Kasumi-1 (cell line): Measurements from ENCODE around the gene PLPP2.
"Not testable (repeated sequence)": the region's sequence is repeated elsewhere in the genome, so short reads cannot be mapped to it uniquely, and the experiment has no call there.

Experiments
- DNase-seq, 2 experiments: peaks; one replicate each; lab custom pipeline; 2025; lab: John Stamatoyannopoulos, UW

Gene PLPP2

DNA sequence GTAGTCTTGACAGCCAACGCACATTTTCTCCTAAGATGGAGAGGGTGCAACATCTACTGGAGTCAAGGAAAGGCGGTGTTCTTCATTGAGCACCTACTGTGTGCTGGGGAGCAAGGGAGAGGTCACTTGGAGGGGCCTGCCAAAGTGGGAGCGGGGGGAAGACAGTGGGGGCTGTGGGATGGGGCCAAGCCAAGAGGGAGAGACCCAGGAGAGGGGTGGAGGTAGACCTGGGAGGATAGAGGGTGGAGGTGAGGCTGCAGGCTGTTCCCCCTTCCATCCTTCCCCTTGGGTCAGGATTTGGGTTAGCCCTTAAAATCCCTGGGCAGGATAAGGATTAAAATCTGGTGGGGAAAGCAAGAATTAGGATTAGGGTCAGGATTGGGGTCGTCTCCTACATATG lies 1.7 kb upstream of the PLPP2 start:
- no peak for DNase-seq

DNA sequence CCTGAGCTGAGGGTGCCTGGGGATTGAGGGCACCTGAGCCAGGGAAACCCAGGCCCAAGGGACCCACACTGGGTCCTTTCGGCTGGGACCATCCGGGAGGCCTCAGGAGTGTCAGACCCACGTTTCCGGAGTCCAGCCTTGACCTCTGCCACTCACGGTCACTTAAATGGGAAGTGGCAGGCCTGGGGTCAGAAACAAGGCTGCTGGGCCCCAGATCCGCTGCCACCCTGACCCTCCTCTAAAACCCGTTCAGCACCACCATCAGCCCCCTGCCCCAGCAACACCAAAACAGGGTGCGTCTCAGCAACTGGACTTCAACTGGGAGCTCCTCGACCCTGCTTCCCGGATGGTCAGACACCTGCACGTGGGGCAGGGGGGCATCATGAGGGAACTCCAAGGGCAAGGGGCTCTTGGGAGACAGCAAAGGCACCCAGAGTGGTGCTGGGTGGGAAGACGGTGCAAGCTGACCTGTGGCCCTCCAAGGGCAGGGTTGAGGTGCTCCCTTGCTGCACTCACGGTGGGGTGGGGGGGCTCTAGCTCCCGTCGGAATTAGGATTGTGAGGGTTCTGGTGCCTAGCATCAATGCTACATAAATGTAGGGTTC lies 1.2 kb upstream of the PLPP2 start:
- DNase-seq, result no peak

DNA sequence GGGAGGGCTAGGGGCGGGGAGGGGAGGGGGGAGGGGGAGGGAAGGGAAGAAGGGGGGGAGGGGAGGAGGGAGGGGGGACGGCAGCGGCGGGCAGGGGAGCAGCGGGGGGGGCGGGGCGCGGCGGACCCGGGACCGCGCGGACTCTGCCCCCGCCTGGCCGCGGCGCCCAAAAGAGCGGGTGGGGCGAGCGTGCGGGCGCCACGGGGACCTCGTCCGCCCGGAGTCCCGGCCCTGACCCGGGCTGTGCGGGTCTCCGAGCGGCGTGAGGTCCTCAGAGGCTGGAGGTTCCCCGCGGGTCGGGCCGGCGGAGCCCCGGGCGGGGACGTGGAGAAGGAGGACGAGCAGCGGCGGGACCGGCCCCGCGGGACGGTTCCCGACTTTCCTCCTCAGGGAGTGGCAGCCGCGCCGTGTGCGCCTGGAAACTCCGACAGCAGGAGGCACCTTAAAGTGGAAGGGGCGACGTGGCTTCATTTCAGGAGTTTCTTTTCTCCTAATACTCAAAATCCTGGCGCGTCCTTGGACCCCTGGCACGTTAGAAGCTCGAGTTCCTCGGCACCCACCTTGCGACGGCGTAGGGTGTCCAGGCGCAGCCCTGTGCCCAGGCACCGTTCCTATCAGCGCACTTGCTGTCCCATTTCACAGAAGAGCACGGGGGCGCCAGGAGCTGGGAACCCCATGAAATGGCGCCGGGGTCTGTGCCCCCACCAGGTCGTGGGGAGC lies 518 bp upstream of the PLPP2 start:
- DNase-seq, result no peak

DNA sequence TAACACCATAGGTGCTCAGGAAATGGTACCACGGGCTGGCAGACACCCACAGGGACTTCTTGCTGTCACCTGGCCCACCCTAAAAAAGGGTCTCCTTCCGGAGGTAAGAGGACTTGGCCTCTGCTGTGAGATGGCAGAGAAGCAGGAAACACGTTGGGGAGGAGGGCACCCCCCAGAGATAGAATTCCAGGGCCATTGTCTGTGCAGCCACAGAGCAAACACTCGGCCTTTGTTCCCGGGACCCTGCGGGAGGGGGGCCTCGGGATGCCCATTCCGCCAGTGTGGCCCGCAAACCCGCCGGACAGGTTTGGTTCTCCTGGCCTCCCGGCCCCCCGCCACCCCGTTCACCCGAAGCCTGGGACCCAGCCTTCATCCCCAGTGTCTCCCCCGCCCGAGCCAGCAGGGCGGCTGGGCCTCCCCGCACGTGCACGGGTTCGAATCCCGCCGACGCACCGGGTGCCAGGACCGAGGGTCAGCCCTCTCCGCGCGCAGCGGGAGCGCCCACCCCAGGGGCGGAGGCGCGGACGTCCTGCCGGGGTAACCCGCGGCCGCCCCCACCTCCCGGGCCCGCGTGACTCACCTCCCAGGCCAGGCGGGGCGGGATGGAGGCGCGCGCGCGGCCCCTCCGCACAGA lies 714 bp downstream of the PLPP2 start:
- no peak for DNase-seq

DNA sequence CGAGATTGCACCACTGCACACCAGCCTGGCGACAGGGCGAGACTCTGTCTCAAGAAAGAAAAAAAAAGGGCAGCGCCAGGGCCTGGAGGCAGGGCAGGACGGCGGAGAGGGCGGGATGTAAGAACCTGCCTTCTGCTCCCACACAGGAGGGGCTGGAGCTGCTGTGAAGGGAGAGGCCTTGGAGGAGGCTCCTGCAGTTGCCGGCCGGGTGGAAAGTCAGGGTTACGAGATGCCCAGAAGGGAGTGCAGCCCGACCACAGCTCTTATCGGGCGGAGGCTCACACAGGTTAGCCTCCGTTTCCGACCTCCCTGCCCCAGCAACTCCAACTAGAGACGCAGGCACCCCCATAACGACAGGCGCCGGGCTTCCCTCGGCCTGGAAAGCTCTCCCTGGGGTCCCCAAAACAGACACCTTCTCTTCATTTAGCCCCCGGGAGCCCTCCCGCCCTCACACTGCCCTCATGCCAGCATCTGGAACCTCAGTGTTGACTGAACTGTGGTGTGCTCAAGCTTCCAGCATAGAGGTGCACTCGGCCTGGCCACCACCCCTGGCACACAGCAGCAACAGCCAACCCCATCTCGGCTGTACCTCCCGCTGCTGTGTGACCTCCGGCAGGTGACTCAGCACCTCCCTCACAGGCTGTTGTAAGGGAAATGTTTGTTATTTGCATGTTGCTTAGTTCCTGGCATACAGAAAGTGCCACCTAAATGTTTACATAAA lies 1.4 kb downstream of the PLPP2 start:
- no peak for DNase-seq

DNA sequence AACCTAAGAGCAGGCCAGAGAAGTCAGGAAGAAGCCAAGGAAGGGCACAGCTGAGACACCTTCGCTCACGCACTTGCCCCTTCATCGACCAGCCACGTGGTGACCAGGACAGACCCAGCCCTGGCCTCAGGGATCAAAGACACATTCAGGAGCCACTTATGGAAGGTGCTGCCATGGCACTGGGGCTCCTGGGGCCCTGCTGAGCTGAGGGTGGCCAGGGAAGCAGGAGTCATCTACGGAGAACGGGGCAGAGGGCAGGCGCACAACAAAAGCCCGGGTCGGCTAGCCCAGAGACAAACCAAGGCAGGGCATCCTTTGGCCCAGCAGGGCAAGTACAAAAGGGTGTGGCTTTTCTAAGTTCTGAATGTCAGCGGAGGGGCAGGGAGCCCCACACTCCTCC lies 2.3 kb downstream of the PLPP2 start:
- DNase-seq, result no peak

DNA sequence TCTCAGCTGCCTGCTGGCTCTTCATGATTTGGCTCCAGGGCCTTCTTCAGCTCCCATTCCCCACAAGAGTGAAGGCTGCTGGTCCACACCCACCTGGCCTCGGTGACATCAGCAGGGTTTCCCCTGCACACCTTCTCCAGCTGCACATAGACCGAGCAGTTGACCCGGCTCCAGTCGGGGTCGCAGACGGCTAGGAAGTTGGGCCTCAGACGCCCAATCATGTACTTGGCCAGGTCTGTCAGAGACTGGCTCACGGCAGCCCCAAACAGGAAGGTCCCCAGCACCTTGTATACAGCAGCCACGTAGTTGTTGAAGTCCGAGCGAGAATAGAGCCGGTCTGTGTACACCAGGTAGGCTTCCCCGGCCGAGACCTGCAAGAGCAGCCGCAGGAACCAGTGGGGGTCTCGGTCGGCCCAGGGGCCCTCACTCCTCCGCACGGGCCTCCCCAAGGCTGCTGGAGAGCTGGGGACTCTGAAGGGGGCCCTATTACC lies 3.8 kb downstream of the PLPP2 start:
- DNase-seq, result no peak

DNA sequence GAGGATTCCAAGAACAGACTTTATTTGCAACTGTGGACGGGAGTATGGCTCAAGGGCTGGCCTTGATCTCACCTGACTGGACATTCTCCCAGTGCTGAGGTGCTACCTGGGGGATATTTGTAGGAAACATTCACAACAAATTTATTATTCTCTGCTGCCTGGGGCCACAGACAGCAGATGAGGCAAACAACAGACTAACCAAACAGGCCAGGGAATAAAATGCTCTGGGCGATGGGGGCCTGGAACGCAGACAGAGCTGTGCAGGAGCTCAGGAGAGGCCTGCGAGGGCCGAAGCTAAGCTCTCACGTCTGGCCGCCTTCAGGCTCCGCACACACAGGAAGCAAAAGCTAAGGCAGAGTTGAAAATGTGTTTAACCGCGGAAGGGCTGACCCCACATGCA lies 7.8 kb downstream of the PLPP2 start:
- no peak for DNase-seq

DNA sequence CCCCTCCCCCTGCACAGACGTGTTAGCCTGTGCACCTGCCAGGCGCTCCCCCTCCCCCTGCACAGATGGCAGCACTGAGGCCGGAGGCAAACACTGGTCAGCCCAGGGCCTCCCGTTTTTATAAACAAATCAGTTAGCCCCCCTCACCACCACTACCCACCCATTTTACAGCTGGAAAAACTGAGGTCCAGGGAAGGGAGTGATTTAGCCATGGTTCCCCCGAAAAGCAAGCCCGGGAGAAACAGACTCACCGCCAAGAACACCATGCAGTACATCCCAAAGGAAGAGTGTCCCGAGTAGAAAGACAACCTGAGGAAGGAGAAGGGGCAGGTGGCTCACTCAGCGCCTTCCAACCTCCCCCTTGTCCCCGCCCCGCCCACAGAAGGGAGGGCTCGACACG lies 8.7 kb downstream of the PLPP2 start:
- no peak for DNase-seq

DNA sequence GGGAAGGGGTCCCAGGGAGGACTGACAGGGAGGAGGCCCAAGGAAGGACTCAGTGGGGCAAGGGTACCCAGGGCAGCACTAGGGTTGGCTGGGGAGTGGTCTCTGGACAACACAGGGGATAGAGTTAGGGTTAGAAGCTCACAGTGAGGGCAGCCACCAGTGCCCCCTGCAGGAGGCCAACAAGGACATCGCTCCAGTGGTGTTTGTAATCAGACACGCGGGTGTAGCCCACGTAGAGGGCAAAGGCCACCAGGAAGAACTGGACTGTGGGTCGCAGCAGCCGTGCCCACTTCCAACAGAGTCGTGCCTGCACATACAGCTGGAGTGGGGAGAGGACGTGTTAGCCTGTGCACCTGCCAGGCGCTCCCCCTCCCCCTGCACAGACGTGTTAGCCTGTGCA lies 9.2 kb downstream of the PLPP2 start:
- no peak for DNase-seq

DNA sequence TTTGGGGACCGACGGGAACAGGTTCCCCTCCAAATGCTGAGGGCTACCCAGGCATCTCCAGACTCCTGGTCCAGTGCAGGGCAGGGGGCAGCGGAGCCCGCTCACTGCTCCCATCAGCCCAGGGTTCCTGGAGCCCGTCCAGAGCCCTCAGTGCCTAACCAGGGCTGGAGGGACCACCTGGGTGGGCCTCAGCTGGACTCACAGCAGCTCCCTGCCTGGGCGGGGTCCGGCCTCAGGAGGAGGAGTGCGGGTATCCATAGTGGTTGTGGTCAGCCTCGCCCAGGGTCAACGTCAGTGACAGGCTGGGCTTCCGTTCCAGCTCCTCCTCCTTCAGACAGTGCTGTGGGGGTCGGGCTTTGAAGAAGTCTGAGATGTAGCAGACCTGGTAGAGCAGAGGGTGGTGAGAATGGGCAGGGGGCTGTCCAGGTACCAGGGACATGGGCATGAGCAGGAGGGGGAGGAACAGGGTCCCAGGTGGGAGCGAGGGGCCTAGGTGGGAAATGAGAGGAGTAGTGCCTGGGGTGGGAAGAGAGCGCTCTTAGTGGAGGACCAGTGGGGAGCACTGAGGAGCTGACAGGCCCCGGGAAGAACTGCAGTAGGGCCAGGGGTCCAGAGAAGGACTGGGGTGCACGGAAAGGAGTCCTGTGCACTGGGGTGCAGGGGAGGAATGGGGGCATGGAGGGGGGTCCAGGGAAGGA lies 9.9 kb downstream of the PLPP2 start:
- no peak for DNase-seq

DNA sequence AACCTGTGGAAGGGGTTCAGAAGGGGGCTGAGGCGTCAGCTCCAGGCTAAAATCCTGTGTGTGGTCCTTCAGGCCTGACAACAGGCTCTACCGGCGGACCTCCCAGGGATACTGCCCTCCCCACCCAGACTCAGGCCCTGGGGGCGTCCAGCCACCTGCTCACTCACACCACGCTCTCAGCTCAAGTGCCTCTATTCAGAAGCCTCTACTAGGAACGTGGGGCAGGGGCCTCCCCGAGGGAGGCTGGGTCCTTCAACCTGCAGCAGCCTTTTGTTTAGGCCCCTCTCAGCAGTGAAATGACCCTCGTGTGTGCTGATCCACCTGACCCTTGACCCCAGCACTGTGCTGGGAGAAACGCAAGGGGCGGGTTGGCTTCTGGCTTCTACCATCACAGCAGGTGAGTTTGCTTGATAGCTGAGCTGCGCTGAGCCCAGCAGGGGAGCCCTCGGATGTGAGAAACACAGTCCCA lies 10.6 kb downstream of the PLPP2 start:
- no peak for DNase-seq

DNA sequence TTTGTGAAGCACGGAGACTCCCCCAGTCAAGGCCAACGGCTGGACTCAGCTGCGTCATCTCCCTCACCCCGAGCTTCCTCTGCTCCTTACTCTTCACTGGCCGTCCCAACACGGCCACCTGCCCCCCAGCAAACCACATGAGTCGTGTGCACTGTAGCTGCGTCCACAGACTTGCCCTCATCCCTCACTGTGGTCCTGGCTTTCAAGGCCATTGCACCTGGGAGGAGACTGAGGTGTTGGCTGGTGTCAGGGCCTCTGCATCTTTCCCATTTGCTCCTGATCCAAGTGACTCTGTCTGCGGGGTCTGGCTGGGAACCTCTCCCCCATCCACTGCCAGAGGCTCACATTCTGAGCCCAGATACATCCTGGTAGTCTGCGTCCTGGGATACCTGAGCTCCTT lies 11.5 kb downstream of the PLPP2 start:
- no peak for DNase-seq

DNA sequence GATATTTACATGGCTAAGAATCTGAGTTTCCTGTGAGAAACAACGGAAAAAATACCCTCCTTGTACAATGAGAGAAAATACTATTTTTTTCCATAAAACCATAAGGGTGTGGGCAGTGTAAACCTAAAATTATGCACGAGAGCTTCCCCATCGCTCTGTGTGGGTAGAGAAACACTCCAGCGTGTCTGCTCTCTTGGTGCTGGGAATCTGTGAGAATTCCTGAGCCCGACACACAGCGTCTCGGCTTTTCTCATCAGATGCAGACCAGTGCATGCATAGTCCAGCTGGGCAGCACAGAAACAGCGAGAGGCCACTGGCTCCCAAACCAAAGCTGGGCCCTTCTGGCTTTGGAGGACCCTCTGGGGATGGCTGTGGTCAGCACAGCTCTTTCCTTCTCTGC lies 12.0 kb downstream of the PLPP2 start:
- no peak for DNase-seq

DNA sequence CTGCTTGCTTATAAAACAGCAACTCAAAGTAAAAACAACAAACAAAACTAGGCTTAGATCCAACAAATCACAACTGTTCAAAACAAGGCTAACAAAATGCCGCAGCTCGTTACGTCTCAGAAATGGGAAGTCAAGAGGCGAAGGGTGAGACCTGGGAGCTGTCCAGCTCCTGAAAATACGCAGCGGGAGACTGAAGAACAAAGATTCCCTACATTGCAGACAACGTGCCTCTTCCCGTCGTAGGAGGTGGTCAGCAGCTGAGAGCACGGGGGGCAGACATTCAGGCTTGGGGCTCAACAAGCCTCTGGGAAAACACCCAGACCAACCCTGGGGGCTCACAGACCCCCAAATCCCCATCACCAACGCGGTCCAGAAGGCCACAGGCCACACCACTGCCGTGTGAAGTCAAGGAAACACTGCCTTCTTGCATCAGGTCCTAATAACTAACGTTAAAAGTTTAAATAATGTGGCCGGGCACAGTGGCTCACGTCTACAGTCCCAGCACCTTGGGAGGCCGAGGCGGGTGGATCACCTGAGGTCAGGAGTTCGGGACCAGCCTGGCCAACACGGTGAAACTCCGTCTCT lies 13.5 kb downstream of the PLPP2 start:
- peak; percentile 24 to 40 for DNase-seq

DNA sequence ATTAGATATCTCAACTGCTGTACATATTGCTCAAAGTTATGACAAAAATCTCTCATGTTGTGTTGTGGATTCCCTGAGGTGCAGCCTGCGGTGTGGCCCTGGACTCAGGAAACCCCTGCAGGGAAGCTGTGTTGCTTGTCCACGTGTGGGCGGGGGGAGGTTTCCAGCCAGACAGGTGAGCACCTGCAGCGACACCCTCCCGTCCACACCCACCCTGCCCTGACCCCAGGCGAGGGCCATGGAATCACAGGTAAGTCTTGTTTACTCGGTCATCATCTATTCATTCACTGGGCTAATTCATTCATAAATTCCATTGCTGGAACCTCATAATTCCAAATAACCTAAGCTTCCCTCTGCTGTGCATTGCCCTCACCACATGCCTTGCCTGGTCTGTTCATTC lies 14.1 kb downstream of the PLPP2 start:
- DNase-seq, result no peak

DNA sequence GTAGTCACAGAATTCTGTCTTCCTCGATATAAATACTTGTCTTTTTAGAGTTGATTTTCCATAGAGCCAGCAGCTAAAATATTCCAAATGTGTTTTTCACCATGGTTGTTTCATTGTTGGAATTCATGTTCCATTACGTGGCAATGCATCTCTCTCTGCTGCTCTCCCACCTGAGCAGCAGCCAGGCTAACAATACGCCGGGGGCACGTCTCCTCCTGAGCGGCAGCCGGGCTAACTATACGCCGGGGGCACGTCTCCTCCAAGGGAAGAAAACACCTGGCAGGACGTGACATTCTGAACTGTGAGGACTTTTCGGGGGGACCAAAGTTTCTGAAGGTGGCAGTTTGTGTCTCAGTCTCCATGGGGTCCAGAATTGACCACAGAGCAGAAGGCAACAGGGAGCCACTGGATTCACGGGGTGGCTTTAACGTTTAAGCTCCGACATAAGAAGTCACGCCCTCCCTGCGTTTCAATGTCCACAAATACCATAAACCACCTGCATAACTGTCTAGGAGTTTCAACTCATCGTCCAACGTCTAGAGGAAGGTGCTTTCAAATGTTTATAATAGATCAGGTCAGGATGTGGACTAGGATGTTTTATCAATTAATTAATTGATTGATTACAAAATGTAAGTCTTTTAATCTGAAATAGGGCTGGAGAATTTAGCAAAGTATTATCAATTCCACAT lies 15.1 kb downstream of the PLPP2 start:
- DNase-seq, result no peak

DNA sequence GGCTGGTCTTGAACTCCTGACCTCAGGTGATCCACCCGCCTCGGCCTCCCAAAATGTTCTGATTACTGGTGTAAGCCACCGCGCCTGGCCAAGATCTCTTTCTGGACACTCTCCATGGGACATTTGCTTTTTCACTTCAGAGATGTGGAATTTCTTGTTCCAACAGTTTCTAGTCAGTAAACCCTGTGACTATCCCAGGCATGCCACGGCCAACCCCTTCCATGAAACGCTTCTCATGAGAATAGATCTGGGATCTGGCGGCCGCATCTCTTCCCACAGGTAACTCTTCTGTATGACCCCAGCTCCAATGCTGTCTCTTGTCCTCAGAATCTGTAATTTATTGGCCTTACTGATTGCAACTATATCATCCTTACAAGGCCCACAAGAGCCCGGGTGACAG lies 16.2 kb downstream of the PLPP2 start:
- no peak for DNase-seq

DNA sequence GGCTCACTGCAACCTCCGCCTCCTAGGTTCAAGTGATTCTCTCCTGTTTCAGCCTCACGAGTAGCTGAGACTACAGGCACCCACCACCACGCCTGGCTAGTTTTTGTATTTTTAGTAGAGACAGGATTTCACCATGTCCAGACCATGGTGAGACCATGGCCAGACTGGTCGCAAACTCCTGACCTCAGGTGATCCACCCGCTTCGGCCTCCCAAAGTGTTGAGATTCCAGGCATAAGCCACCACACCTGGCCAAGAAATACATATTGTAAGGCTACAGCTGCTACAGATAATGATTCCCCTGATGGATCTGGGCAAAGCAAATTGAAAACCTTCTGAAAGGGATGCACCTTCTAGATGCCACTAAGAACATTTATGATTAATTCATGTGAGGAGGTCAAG lies 17.8 kb downstream of the PLPP2 start:
- no peak for DNase-seq

DNA sequence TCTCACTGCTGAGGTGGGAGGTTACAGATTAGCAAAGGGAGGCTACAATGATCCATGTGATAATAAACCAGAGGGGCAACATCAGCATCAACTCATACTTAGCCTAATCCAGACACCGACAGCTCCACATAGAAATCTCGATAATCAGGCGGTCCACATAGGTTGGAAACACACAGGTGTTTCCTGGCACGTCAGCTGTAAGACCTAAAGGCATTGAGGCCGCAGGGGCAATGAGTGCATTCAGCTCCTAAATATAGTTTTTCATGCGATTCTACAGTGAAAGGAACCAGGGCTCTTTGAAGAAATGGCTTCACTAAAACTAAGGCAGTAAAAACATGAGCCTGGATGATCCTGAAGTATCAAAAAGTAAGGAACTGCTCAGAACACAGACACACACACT lies 19.3 kb downstream of the PLPP2 start:
- no peak for DNase-seq

DNA sequence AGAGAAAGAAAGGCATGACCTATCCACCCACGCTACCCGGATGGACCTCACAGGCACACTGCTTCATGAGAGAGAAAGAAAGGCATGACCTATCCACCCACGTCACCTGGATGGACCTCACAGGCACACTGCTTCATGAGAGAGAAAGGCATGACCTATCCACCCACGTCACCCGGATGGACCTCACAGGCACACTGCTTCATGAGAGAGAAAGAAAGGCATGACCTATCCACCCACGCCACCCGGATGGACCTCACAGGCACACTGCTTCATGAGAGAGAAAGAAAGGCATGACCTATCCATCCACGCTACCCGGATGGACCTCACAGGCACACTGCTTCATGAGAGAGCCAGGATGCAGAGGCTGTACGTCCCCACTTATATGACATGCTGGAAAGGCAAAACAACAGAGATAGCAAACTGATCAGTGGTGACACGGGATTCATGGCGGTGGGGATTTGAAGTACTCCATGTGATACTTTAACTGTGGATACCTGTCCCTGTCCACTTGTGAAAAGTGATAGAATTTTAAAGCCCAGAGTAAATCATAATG lies 20.4 kb downstream of the PLPP2 start:
- DNase-seq, result not testable (repeated sequence)
